ENCODE results near the gene AUTS2.

DNA sequence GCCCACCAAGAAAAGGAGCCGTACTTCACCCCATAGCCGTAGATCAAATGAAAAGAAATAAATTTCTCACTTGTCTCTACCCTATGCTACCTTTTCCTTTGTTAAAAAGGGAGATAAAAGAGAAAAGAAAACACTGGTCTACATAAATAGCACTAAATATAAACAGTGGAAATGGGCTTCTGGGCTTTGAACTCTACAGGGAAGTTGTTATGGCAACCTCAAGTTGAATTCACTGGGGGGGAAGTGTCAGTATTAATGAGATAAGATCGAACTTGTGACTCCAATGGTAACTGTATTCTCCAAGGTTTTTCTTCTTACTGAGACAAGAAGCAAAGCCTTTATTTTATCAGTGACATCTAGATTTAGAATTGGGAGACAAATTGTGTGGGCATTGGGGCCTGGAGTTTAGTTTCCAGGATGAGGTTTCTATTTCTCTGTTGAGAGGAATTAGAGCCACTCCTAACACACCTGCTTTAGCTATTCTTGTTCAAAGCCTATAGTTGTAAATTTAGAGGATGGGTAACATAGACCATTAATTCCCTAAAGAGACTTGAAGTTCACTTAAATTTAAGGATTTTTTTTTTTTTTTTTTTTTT lies 929.3 kb downstream of the AUTS2 start:
- TF ChIP-seq, protein P1, sequence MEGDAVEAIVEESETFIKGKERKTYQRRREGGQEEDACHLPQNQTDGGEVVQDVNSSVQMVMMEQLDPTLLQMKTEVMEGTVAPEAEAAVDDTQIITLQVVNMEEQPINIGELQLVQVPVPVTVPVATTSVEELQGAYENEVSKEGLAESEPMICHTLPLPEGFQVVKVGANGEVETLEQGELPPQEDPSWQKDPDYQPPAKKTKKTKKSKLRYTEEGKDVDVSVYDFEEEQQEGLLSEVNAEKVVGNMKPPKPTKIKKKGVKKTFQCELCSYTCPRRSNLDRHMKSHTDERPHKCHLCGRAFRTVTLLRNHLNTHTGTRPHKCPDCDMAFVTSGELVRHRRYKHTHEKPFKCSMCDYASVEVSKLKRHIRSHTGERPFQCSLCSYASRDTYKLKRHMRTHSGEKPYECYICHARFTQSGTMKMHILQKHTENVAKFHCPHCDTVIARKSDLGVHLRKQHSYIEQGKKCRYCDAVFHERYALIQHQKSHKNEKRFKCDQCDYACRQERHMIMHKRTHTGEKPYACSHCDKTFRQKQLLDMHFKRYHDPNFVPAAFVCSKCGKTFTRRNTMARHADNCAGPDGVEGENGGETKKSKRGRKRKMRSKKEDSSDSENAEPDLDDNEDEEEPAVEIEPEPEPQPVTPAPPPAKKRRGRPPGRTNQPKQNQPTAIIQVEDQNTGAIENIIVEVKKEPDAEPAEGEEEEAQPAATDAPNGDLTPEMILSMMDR (IDR thresholded peaks at IDR 0.05), result no peak
- TF ChIP-seq POLR2A (IDR thresholded peaks at IDR 0.05) (no peak), POLR2AphosphoS5 (IDR thresholded peaks at IDR 0.05) (no peak)

Data from breast epithelium (tissue), 3 donors.